Memory B cell (primary cell): ENCODE measurements around the gene CHD2.
A peak's percentile ranks its signal among the peaks of the same experiment; 100 is the strongest.

Source experiments
- ATAC-seq: fragments of 150-1000 bp; cut with Tn5 transposase; 2 replicates; pipeline ENCODE4 v1.10.0; 2021; ENCODE audit warnings: low read depth, mild to moderate bottlenecking, moderate library complexity
- DNase-seq, 2 donors: peaks; one replicate each; pipeline ENCODE4 v3.0.0; 2022; ENCODE audit warnings: low spot score in 2 of 2
- H3K27ac Mint-ChIP-seq: one replicate; pipeline ENCODE4 v1.8.0; 2022; ENCODE audit warnings: mild to moderate bottlenecking, moderate library complexity, mixed read lengths
- H3K27me3 Mint-ChIP-seq: one replicate; pipeline ENCODE4 v1.8.0; 2022; ENCODE audit warnings: mixed read lengths
- H3K36me3 Mint-ChIP-seq: one replicate; pipeline ENCODE4 v1.8.0; 2022; ENCODE audit warnings: mild to moderate bottlenecking, mixed read lengths
- H3K4me1 Mint-ChIP-seq: one replicate; pipeline ENCODE4 v1.8.0; 2022; ENCODE audit warnings: mixed read lengths
- H3K4me3 Mint-ChIP-seq: one replicate; pipeline ENCODE4 v1.8.0; 2022; ENCODE audit warnings: mild to moderate bottlenecking, moderate library complexity, mixed read lengths
- H3K9me3 Mint-ChIP-seq: one replicate; pipeline ENCODE4 v1.8.0; 2022; ENCODE audit warnings: mixed read lengths

The CHD2 gene

DNA sequence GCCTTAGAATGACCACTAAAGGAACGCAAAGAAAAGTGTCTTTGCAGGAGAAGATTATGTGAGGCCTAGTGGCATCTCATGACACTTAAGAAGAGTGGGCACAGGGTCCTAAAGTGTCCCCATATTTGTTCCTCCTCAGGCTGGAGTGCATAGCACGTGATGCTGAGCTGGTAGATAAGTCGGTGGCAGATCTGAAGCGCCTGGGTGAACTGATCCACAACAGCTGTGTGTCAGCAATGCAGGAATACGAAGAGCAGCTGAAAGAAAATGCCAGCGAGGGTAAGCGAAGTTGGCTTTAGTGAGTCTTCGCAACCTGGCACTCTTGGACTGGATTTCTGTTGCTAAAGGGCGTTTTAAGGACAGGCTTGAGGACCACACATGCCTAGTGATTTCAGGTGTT lies 92.6 kb downstream of the CHD2 start:
- DNase-seq (no peak), ATAC-seq (no peak)
- Mint-ChIP-seq H3K27me3 (no peaks in the 10 kb centered on the region), H3K4me1 (peaks cover 3% of the 10 kb centered on the region), H3K4me3 (no peak overlapping the region), H3K9me3 (no peaks in the 10 kb centered on the region), H3K36me3 (peaks cover 47% of the 10 kb centered on the region), H3K27ac (no peak overlapping the region)

DNA sequence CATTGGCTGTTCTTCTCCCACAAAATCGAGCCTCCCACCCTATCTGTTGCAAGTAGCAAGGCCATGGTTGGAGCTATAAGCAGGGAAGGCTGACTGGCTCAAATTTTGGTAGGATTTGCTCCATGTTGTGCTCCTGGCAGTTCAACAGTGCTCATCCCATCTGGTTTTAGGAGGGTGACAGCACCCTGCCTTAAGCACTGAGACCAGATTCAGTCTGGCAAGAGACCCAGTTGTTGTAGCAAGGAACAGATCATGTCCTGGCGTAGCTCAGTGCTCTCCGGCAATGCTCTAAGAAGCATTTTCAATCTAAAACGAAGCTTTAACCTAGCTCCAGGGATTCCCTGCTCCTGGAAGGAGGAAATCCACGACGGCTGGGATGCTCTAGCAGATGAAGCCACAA lies 97.7 kb downstream of the CHD2 start:
- ATAC-seq (no peak), DNase-seq (no peak)
- Mint-ChIP-seq H3K36me3 (peaks cover 56% of the 10 kb centered on the region), H3K9me3 (no peaks in the 10 kb centered on the region), H3K4me3 (no peak overlapping the region), H3K27me3 (no peaks in the 10 kb centered on the region), H3K27ac (no peak overlapping the region), H3K4me1 (no peaks in the 10 kb centered on the region)

DNA sequence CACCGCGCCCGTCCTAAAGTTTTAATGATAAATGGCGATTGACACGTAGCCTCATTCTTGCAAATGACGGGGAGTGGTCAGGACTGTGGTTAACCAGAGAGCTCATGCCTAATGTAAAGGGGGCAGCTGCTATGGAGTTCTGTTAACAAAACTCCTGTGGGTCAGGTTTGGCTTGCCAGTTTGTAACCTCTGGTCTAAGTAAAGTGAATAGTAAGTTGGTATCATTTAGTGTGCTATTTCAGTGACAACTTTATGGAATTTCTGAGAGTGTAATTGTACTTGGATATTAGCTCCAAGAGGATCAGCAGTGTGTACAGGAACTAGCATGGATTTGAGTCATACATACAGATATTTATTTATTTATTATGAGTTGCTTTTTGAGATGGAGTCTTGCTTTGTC lies 101.0 kb downstream of the CHD2 start:
- Mint-ChIP-seq H3K9me3 (no peaks in the 10 kb centered on the region), H3K36me3 (peaks cover 60% of the 10 kb centered on the region), H3K27ac (peak overlapping the region; percentile 45), H3K4me3 (no peak overlapping the region), H3K4me1 (no peaks in the 10 kb centered on the region), H3K27me3 (no peaks in the 10 kb centered on the region)
- DNase-seq, result no peak
- no peak for ATAC-seq

DNA sequence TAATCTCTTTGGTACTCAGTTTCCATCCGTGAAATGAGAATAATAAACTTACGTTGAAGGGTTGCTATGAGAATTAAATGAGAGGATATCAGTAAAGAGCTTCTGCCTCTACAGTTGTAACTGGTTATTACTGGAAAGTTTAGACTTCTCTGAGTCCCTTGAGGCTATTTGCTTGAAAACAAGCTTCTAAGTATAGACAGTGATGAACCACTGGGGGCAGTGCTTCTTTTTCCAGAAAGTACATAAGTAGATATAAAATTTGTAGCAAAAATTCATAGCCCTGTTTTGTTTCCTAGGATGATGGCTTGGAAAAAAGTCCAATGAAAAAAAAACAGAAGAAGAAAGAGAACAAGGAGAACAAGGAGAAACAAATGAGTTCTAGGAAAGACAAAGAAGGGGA lies 101.8 kb downstream of the CHD2 start:
- Mint-ChIP-seq H3K27ac (peak overlapping the region; percentile 69), H3K36me3 (peaks cover 60% of the 10 kb centered on the region)

DNA sequence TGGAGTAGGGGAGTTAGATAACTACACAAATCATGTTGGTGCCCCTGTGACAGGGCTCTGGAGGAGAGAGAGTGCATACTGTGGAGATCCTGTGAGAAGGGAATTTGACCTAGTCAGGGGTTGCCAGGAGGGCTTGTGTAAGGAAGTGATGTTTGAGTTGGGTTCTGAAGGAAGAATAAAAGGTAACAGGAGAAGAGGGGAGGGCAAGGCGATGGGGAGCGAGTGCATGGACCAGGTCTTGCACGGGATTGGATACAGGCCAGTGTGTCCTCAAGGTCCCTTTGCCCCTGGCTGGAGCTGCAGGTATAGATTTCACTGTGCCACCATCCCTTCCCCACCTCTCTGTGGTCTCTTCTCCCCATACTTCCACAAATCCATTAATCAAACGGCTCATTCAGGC lies 105.0 kb downstream of the CHD2 start:
- no peak for ATAC-seq
- H3K27me3 Mint-ChIP-seq, result no peaks in the 10 kb centered on the region
- H3K4me3 Mint-ChIP-seq, result no peak overlapping the region

More for the DNA sequence above, 101.8 kb downstream of the CHD2 start:
- no peaks in the 10 kb centered on the region for H3K4me1 Mint-ChIP-seq
- no peaks in the 10 kb centered on the region for H3K27me3 Mint-ChIP-seq
- DNase-seq (no peak), ATAC-seq (no peak)
- H3K9me3 Mint-ChIP-seq, result no peaks in the 10 kb centered on the region
- no peak overlapping the region for H3K4me3 Mint-ChIP-seq

DNA sequence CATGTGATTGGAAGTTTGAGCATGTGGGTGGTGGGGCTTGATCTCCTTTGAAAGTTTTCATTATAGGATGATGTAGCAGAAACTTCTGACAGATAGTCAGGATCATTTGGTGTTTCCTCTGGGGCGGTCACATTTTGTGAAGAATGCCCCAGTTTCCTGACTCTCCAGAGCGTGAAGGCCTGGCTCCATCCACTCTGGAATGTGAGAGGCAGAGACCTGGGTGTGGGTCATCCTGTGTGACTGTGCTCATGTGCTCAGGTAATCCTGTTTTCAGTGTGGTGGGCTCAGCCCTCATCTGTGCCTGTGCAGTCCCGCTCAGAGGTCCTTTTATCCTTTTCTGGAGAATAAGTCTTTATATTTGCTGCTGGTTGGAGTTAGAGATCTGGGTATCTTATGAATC lies 107.9 kb downstream of the CHD2 start:
- Mint-ChIP-seq H3K27ac (peak overlapping the region; percentile 5), H3K9me3 (no peaks in the 10 kb centered on the region), H3K4me1 (peaks cover 2% of the 10 kb centered on the region), H3K4me3 (no peak overlapping the region), H3K36me3 (peaks cover 44% of the 10 kb centered on the region), H3K27me3 (no peaks in the 10 kb centered on the region)
- DNase-seq (no peak), ATAC-seq (no peak)

More for the DNA sequence above, 105.0 kb downstream of the CHD2 start:
- DNase-seq, result no peak
- no peaks in the 10 kb centered on the region for H3K4me1 Mint-ChIP-seq
- peaks cover 52% of the 10 kb centered on the region for H3K36me3 Mint-ChIP-seq
- no peaks in the 10 kb centered on the region for H3K9me3 Mint-ChIP-seq
- H3K27ac Mint-ChIP-seq, result peak overlapping the region; percentile 17

DNA sequence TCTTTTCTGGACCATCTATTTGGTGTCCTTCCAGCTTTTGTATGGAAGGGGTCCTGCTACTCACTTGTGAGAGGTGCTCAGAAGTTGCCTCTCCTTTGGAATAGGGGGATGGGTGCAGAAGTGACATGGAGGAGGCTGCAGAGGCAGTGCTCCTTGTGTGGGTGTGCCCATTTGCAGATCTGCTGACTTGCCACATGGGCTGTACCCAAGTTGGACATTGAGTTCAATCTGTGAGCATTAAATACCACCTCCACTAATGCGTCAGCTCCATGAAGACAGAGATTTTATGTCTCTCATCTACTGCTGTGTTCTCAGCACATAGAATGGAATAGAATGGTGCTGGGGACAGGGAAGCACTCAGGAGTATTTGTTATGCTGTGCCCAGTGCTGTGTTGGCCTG lies 112.7 kb downstream of the CHD2 start:
- H3K4me1 Mint-ChIP-seq, result peaks cover 2% of the 10 kb centered on the region
- H3K4me3 Mint-ChIP-seq, result no peak overlapping the region
- H3K36me3 Mint-ChIP-seq, result peaks cover 50% of the 10 kb centered on the region
- H3K9me3 Mint-ChIP-seq, result no peaks in the 10 kb centered on the region
- no peak for ATAC-seq
- DNase-seq, result no peak
- no peaks in the 10 kb centered on the region for H3K27me3 Mint-ChIP-seq
- H3K27ac Mint-ChIP-seq, result peak overlapping the region; percentile 47

DNA sequence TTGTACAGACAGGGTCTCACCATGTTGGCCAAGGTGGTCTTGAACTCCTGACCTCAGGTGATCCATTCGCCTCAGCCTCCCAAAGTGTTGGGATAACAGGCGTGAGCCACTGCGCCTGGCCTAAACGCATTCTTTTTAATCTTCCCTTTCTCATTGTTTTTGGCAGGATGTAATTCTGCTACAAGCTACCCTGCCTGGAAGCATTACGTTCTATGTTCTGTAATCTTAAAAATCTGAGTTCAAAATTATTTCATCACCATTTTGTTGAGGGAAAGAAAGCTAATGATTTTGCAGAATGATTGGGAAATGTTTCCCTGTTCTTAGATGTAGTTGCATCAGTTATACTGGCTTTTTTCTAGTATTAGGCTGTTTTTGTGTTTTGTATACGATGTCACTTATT lies 117.4 kb downstream of the CHD2 start:
- Mint-ChIP-seq H3K27me3 (no peaks in the 10 kb centered on the region), H3K27ac (no peak overlapping the region), H3K4me3 (no peak overlapping the region), H3K4me1 (no peaks in the 10 kb centered on the region), H3K9me3 (no peaks in the 10 kb centered on the region), H3K36me3 (peaks cover 66% of the 10 kb centered on the region)
- ATAC-seq, result no peak
- no peak for DNase-seq

DNA sequence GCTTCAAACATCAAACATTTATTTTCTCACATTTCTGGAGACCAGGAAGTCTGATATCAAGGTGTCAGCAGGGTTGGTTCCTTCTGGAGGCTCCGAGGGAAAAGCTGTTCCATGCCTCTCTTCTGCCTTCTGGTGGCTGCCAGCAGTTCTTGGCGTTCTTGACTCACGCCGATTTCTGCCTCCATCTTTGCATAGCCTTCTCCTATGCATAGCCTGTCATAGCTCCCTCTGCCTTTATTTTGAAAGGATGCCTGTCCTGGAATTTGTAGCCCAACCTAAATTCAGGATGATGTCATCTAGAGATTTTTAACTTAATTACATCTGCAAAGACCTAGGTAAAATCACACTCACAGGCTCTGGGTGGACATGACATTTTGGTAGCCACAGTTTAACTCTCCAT lies 118.5 kb downstream of the CHD2 start:
- ATAC-seq (no peak), DNase-seq (no peak)
- H3K4me1 Mint-ChIP-seq, result peaks cover 4% of the 10 kb centered on the region
- H3K36me3 Mint-ChIP-seq, result peaks cover 66% of the 10 kb centered on the region
- H3K9me3 Mint-ChIP-seq, result no peaks in the 10 kb centered on the region
- H3K27me3 Mint-ChIP-seq, result no peaks in the 10 kb centered on the region
- H3K4me3 Mint-ChIP-seq, result no peak overlapping the region
- H3K27ac Mint-ChIP-seq, result peak overlapping the region; percentile 39

DNA sequence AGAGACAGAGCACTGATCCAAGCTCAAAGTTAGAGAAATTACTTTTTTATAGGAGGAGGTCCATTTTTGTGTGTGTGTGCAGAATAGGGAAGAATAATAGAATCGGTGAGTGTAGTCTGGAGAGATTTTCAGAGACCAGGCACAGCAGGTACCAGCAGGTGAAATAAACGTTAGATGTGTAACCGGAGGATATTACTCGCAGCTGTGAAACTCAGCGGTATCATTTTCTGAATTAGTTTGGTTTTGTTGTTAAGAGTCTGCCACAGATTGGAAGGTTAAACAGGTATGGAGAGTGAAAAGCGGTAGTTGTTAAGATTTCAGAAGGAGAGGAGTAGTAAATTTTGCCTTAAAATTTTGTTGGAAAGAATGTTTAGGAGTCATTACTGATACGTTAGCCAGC lies 119.0 kb downstream of the CHD2 start:
- H3K4me3 Mint-ChIP-seq, result no peak overlapping the region
- H3K36me3 Mint-ChIP-seq, result peaks cover 66% of the 10 kb centered on the region
- DNase-seq (no peak), ATAC-seq (no peak)
- no peaks in the 10 kb centered on the region for H3K27me3 Mint-ChIP-seq
- peak overlapping the region; percentile 39 for H3K27ac Mint-ChIP-seq
- H3K4me1 Mint-ChIP-seq, result peaks cover 4% of the 10 kb centered on the region
- no peaks in the 10 kb centered on the region for H3K9me3 Mint-ChIP-seq

DNA sequence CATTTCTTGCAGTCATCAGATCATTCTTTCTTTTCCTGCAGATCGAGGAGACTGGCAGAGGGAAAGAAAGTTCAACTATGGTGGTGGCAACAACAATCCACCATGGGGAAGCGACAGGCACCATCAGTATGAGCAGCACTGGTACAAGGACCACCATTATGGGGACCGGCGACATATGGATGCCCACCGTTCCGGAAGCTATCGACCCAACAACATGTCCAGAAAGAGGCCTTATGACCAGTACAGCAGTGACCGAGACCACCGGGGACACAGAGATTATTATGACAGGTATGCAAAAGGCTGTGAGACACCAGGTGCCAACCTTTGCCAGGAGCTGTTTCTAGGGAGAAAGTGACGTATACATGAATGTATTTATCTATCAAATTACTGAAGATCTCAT lies 119.8 kb downstream of the CHD2 start:
- DNase-seq (no peak), ATAC-seq (no peak)
- H3K36me3 Mint-ChIP-seq, result peaks cover 68% of the 10 kb centered on the region
- peaks cover 8% of the 10 kb centered on the region for H3K4me1 Mint-ChIP-seq
- no peak overlapping the region for H3K4me3 Mint-ChIP-seq
- no peaks in the 10 kb centered on the region for H3K27me3 Mint-ChIP-seq
- H3K9me3 Mint-ChIP-seq, result no peaks in the 10 kb centered on the region
- H3K27ac Mint-ChIP-seq, result no peak overlapping the region

DNA sequence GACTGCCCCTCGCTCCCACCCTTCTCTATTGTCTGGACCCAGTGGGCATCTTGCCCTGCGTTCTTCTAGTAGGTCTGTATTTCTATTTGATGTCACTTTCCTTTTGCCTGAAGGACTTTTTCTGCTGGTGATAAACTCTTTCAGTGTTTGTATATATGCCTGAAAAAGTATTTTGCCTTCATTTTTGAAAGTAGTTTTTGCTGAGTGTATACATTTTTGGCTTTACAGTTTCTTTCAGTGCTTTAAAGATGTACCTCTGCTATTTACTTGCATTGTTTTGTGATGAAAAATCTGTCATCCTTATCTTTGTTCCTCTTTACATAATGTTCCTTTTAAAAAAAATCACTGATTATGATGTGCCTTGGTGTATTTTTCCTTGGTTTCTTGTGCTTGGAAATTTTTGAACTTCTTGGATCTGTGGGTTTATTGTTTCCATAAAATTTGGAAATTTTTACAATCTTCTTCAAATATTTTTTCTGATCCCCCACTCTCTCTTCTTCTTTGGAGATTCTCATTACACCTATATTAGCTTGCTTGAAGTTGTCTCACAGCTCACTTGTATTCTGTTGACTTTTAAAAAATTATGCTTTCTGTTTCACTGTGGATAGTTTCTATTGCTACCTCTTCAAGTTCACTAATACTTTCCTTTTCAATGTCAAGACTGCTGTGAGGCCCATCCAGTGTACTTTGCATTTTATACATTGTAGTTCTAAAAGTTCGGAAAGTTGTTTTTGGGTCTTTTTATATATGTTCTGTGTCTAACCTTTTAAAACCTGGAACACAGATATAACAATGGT lies 121.0 kb downstream of the CHD2 start:
- peaks cover 58% of the 10 kb centered on the region for H3K36me3 Mint-ChIP-seq
- H3K4me3 Mint-ChIP-seq, result no peak overlapping the region
- no peaks in the 10 kb centered on the region for H3K9me3 Mint-ChIP-seq
- ATAC-seq (no peak), DNase-seq (no peak)
- H3K27ac Mint-ChIP-seq, result peak overlapping the region; percentile 2
- H3K27me3 Mint-ChIP-seq, result no peaks in the 10 kb centered on the region
- H3K4me1 Mint-ChIP-seq, result peaks cover 15% of the 10 kb centered on the region

DNA sequence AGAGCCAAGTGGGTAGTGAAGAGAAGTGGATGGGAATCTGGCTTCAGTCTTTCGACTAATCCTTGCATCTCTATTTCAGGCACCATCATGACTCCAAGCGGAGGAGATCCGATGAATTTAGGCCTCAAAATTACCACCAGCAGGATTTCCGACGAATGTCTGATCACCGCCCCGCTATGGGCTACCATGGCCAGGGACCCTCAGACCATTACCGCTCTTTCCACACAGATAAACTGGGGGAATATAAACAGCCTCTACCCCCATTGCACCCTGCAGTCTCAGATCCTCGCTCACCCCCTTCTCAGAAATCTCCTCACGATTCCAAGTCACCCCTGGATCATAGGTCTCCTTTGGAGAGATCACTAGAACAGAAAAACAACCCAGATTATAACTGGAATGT lies 124.2 kb downstream of the CHD2 start:
- Mint-ChIP-seq H3K36me3 (peaks cover 45% of the 10 kb centered on the region), H3K9me3 (no peaks in the 10 kb centered on the region), H3K27ac (peak overlapping the region; percentile 80), H3K27me3 (no peaks in the 10 kb centered on the region), H3K4me3 (no peak overlapping the region), H3K4me1 (peaks cover 16% of the 10 kb centered on the region)
- no peak for DNase-seq
- ATAC-seq, result no peak

DNA sequence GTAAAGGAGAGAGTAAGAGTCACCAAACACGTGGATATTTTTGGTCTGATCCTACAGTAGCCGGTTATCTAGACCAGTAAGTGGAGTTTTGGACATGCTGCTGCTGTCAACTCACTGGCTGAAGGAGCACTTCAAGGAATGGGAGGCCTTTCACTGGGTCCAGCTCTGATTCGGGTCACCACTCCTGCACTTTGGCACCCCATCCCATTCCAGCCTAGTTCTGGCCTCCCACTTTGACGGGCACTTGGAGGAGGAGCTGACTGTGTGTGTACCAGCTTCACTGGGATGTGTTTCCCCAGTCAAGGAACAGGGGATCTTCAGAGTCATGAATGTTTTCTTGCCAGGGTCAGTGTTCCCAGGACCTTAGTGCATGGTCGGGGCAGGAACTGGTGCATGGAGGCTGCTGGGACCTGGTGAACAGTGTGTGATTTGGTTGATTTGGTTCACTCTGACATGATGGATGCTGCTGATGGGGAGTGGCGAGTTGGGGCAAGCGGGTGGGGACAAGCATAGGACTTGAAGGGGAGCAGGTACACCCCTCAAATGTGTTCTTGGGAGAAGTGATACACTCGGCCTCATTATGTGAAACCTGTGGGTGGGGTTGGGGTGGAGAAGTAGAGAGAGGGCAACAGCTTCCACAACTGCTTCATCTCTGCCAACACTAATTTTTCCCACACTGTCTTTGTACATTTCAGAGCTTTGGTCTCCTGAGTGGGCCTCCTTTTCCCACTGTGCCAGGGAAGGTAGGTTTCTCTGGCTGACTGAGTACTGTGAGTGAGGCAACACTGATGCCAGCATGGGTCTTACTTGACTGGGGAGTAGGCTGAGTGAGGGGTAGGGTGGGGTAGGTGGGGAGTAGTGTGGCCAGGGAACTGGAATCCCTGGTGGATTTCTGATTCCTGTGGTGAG lies 124.8 kb downstream of the CHD2 start:
- Mint-ChIP-seq H3K9me3 (no peaks in the 10 kb centered on the region), H3K27me3 (no peaks in the 10 kb centered on the region), H3K4me3 (no peak overlapping the region), H3K36me3 (peaks cover 42% of the 10 kb centered on the region), H3K4me1 (peaks cover 17% of the 10 kb centered on the region), H3K27ac (peak overlapping the region; percentile 80)
- no peak for ATAC-seq
- DNase-seq, result no peak
